Activated CD8-positive, alpha-beta memory T cell treated with anti-CD3 and anti-CD28 coated beads, Interleukin-2, amount 50 U/mL, for 24 hours (primary cell): Measurements from ENCODE around the gene IL17A.
"Not testable (repeated sequence)": the region's sequence is repeated elsewhere in the genome, so short reads cannot be mapped to it uniquely, and the experiment has no call there.

ENCODE experiments used
- DNase-seq: peaks from one replicate; pipeline ENCODE4 v3.0.0-alpha.2; 2020; ENCODE audit errors: extremely low read depth

IL17A gene

DNA sequence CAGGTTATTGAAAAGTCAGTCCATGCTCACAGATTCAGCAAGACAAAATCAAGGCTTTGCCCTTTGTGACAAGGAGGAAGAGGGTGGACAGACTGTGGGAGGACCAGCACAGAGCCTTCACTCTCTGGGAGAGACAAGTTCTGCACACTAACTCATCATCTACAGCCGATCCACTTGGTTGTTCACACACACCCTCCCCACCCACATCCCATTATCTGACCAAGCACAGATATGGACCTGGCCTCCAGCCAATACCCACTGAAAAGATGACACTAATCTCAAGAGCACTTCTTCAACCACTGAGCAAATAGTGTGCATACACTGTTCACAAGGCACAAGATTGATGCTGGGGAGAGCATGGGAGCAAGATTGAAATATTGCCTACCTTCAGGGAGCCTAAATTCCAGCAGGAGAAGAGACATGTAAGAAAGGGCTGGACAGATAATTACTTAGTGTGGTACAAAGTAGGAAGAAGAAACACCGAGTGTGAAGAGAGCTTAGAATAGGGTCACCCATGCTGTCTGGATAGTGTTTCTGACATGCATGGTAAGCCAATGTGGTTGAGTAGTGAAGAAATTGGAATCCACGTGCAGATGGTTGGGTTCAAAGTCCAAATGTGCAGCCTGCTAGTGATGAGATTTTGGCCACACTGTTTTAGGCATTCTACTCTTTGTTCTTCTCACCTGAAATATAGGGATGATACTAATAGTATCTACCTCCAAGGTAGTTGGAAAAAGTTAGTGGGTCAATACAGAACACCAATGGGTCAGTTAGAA is 21.7 kb upstream of the IL17A start:
- no peak for DNase-seq

DNA sequence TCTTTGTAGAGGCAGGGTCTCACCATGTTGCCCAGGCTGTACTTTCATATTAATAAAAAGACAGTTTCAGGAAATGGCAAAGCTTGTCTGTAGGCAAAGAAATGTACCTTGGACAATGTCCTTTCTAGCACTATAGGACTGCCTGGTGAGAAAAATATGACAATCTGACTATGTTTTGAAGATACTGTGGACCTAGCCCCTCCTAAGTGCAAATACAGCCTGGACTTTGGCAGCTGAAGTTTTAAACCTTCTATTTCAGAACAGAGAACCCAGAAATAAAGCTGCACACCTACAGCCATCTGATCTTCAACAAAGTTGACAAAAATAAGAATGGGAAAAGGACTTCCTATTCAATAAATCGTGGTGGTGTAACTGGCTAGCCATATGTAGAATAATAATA is 18.9 kb upstream of the IL17A start:
- no peak for DNase-seq

DNA sequence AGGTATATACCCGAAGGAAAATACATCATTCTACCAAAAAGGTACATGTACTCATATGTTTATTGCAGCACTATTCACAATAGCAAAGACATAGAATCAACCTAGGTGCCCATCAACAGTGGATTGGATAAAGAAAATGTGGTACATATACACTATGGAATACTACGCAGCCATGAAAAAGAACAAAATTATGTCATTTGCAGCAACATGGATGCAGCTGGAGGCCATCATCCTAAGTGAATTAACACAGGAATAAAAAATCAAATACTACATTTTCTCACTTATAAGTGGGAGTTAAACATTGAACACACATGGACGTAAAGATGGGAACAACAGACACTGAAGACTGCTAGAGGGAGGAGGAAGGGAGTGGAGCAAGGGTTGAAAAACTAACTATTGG is 17.8 kb upstream of the IL17A start:
- DNase-seq: not testable (repeated sequence)

DNA sequence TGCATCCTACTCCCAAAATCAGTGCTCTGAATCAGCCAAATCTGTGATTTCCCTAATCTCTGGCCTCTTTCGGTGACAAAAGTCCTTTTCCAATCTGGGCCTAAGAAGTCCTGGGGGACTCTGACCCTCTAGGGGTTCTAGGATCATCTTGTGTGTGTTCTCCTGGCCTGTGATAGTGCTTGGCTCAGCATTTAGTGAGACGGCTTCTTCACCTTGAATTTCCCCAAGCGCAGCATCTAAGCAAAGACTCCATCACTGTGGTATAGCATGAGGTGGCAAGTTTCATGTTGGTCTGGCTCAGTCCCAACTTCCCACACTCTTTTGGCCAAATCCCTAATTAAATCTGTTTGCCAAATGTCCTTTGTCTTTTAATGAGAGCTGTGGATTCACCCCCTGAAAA is 12.1 kb upstream of the IL17A start:
- DNase-seq: no peak

DNA sequence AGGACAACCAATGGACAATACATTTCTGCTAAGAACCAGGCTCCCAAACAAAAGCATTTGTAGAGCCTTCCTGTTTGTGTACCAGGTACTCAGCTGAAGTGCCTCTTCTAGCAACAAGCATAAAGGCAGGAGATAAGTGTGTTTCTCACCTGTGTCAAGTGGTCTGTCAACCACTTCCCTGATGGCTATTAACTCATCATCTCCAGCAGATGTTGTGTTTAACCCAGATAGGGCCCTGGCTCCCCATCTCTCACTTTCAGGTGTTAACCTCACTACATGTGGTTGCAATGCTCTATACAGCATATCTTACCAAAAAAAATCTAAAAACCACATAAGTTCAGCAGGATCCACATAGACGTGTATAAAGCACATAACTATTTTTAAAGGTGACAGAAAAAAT is 9.6 kb upstream of the IL17A start:
- no peak for DNase-seq

DNA sequence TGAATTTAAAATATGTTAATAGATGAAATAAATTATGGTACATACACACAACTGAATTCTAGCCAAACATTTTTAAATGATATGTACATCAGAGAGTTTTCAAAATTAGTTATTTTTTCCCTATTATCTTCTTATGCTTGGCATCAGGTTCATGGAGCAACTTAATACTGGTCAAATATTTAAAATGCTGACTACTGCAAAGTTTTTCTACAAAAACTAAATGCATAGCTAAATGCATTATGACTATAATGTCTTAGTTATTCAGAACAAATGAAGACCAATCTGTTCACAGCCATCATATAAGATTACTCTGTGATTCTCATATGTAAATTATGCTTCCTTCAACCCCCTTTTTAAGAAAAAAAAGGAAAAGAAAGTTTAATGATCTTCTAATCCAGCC is 8.2 kb upstream of the IL17A start:
- no peak for DNase-seq

DNA sequence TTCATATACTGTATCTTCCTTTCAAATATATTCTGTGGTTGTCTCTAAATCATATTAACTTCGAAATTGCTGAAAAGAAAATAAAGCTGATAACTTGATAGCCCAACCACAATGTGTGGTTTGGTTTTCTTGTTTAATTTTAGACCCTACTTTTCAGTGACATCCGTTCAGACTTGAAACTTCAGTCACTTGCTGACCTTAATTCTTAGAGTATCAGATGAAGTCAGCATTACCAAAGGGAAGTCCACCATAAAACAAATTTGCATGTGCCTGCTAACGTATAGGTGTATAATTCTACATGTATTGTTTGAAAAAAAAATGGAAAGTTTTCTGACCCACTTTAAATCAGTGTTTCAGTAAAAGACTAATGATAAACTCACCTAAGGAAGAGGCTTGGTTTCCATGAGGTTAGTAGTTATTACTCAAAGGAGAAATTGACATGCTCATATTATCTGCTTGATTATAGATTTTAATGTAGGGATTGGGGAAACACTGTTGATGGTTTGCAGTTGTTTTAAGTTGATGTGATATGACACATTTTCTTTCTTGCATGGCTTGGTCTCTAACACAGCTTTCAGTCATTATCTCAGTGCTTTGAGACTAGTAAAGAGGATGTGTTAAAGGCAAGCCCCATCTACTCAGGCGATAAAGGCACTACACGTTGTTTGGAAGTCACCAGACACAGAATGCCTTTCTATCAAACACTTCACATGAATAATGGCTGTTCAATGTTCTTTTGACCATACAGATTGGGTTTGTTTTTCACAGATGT is 5.2 kb upstream of the IL17A start:
- no peak for DNase-seq

DNA sequence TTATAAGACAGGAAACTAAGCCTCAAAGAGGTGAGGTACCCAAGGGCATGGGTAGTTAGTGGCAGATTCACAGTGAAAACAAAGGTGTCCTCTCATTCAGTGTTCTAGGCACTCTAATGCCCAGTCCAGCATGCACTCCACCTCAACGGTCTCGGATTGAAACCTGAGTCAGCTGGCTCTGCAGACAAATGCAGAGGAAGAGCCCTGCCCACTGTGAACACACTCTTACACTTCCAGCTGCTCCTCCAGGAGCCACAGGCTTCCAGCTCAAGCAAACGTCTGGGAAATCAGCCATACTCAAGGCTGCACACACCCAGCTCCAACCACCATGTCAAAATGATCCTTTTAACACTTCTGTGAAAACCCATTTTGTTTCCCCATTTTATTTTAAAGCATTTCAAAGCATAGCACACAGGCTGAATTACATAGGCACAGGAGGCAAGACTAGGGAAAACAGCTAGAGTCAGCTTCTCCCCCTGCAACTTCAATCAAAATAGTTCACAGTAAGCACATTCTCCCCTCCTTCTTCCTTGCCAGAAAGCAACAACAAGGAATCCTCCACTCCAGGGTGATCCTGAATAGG is 3.0 kb upstream of the IL17A start:
- no peak for DNase-seq

DNA sequence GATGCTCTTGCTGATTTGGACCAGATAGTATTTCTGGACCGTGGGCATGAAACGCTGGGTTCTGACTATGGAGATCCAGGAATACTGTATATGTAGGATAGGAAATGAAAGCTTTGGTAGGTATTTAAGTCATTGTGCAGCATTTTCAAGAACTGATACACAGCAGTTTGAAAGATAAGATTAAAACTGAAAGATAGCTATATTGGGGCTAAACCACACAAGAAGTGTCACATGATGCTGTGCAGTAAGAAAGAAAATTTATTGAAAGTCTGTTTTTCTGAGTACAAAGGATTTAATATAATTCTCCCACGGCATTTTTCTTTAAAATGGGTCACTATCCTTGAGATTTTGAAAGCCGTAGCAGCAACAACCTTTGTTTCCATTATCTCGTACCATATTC is 305 bp downstream of the IL17A start:
- no peak for DNase-seq

DNA sequence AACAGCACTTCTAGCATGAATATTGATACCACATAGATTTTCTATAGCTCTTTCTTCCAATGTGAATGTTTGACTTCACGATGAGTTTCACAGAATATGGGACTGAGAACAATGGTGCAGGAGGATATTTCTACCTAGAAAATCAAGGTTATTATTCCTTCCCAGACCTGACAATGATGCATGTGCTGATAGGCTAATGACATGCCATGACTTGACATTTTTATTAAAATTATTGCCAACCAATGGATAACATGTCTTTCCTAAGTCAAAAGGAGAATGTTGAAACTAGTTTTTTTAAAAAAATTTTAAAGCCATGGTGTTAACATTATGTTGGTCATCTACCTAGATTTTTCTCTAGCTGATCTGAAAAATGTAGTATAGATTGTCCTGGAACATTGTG is 923 bp downstream of the IL17A start:
- DNase-seq: no peak

DNA sequence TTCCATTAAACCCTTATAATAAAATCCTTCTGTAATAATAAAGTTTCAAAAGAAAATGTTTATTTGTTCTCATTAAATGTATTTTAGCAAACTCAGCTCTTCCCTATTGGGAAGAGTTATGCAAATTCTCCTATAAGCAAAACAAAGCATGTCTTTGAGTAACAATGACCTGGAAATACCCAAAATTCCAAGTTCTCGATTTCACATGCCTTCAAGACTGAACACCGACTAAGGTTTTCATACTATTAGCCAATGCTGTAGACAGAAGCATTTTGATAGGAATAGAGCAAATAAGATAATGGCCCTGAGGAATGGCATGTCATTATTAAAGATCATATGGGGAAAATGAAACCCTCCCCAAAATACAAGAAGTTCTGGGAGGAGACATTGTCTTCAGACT is 3.8 kb downstream of the IL17A start:
- DNase-seq: no peak

DNA sequence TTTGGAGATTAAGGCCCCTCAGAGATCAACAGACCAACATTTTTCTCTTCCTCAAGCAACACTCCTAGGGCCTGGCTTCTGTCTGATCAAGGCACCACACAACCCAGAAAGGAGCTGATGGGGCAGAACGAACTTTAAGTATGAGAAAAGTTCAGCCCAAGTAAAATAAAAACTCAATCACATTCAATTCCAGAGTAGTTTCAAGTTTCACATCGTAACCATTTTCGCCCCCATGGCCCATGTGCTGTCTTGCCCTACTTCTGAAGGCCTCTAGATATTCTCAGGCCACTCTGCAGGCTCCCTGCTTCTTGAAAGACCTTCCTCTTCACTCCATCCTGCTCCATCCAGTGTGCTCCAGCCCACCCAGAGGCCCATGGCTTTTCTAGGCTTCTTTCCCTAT is 4.2 kb downstream of the IL17A start:
- DNase-seq: no peak

DNA sequence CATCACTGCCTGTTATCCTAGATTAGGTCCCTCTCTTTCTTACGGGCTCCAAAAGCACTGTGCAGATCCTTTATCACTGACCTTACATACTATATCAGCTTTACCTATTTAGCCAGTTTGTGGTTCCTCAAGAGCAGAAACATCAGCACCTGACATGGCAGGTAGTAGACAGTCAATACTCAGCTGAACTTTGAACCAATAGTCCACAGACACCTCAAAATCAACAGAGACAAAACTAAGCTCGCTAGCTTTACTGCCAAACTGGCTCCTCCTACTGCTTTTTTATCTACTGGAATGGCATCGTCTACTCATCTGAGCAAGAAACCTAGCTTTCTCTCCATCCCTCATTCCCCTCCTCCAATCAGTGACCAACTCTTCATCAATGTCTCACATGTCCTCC is 5.6 kb downstream of the IL17A start:
- no peak for DNase-seq

DNA sequence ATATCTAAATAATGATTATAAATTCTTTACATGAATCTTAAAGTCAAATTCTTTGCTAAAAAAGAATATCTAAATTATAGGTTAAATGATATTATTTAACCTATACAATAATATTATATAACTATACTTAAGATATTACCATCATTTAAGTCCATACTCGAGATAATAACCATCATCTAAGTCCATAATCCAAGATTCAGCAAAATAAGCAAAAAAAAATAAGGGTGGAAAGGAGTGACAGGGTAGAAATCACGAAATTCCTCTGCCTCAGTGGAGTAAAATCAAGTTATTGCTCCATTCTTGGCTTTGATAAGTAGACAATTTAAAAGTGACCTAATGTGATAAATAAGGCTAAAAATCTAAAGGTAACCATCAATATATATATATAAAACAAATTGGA is 9.7 kb downstream of the IL17A start:
- DNase-seq: no peak

DNA sequence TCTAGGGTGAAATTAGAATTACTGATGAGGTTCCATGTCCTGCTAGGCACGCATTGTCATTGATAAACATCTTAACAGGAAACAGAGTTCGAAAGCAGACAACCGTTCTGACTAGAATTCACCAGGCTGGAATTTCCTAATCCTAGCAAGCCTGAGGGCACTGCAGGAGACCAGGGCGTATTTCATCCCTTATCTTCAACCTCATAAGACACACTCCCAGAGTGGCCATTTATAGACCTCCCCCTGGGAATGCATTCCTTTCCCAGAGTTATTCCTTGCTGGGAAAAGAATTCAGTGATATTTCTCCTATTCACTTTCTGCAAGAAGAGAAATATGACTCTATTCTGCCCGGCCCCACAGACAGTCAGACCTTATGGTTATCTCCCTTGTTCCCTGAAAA is 13.9 kb downstream of the IL17A start:
- not testable (repeated sequence) for DNase-seq

DNA sequence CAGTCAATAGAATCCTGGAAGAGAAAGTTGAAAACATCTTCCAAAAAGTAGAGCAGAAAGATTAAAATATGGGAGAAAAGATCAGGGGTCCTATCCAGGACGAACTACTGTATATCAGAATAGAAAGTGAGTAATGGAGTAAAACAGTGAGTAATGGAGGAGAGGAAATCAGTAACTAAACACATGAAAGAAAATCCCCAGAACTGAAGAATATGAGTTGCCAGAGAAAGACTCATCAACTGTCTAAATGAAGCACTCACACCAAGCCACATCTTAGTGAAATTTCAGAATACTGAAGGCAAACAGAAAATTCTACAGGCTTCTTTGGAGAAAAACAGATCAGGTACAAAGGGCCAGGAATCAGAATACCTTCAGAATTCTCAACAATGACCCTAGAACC is 14.9 kb downstream of the IL17A start:
- no peak for DNase-seq

DNA sequence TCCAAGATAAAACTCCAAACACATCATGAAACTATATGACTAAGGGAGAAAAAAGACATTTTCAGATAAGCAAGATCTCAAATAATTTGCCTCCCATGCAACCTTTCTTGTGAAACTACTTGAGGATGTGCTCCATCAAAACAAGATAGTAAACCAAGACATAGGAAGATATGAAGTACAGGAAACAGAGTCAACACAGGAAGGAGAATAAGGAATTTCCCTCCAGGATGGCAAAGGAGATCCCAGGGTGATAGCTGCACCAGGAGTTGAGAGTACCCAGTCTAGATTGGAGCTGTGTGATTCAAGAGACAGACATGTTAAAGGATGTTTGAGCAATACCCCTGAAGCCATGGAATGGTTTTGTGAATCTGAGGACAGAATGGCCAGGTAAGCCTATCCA is 15.3 kb downstream of the IL17A start:
- DNase-seq: no peak

DNA sequence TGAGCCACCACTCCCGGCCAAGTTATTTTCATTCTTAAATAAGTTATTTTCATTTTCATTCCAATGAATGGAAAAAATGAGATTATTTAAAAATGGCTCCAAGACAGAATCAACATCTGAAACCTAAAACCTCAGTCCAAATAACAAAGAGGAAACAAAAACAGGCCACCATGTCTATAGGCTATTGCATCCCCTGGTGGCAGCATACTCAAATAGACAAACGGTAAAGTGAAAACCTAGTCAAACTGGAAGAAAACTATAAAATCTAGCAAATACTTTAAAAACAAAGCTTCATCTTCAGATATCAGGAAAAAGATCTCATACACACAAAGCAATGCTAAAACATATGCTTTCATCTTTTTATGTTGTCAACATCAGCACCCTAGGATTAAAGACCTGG is 20.9 kb downstream of the IL17A start:
- DNase-seq: no peak

DNA sequence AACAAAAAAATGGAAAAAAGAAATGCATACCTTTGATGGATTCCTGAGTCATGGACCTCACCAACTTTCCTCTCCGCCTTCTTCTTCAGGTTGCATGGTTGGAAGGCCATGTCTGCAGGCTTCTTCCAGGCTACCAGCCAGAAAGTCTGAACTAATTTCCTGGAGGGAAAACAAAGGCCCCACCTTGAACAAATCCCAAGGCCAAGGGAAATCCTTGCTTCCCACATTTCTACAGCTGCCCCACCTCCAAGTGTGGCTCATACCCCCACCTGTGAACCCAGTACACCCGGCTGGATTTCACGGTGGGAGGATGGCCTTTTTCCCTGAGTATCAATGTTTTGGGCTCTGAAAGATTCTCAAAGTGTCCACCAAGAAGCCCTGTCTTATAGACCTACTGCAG is 22.4 kb downstream of the IL17A start:
- DNase-seq: no peak

DNA sequence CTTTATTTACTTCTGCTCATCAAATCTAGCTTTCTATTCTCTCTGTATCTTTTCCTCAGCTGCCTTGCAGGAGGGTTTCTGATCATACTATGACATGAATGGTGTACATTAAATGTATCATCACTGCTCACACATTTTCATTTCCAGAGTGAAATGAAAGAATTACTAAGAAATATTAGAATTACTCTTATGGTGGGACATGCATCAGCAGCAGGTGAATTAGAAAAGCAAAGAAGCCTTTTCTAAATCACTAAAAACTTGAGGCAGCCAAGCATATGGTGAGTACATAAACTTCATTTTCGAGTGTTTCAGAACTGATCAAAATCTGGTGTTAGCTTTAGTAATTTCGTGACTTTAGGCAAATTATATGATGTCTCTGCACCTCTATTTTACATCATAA is 23.6 kb downstream of the IL17A start:
- no peak for DNase-seq

DNA sequence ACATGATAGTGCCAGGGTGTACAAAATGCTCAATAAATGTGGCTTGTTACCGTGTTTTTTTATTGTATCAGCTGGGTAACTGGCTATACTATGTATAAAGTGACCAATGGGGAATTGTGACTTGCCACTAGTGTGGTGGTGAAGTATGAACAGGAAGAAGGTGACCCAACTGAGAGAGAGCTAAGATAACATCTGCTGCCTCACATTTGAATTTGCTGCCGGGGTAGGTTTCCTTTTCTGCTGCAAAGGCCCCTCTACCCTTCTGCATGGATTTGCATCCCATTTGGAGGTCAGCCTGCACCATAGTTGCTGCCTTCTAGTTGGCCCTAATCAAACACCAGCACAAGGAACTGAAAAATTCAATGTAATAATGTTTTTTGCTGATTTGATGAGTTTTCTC is 24.1 kb downstream of the IL17A start:
- DNase-seq: no peak

DNA sequence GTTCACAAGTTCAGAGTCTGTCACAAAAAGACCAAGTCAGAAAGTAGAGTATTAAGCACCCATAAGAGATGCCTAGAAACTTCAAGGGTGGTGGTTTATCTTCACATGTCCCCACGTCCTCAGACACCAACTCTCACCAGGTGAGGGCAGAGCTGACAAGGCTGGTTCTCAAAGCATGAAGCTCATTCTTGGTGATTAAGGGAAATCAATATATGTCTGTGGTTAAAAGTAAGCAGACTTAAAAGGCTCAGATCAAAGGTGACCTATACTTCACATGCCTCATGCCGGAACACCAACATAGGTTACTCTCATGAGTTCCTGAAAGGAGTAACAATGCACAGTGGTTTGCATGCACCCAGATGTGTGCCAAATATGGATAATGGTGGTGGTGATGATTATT is 27.0 kb downstream of the IL17A start:
- DNase-seq: no peak

DNA sequence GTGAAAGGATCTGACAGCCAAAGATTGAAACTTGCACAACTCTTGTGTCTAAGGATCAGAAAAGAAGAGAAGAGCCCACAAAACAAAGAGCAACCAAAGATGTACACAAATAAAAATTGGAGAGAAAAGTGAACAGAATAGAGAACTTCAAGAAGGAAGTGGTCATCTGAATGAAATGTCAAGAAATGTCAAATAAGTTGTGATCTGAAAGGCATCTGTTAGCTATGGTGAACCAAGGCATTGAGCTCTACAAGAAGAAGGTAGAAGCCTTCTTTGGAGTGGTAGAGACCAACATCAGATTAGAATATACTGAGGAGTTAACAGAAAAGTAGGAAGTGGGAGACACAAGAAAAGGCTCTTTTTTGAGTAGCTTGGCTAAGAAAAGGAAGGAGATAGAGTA is 29.6 kb downstream of the IL17A start:
- no peak for DNase-seq
